Measurements from ENCODE around the gene SKOR1.

The SKOR1 gene

DNA sequence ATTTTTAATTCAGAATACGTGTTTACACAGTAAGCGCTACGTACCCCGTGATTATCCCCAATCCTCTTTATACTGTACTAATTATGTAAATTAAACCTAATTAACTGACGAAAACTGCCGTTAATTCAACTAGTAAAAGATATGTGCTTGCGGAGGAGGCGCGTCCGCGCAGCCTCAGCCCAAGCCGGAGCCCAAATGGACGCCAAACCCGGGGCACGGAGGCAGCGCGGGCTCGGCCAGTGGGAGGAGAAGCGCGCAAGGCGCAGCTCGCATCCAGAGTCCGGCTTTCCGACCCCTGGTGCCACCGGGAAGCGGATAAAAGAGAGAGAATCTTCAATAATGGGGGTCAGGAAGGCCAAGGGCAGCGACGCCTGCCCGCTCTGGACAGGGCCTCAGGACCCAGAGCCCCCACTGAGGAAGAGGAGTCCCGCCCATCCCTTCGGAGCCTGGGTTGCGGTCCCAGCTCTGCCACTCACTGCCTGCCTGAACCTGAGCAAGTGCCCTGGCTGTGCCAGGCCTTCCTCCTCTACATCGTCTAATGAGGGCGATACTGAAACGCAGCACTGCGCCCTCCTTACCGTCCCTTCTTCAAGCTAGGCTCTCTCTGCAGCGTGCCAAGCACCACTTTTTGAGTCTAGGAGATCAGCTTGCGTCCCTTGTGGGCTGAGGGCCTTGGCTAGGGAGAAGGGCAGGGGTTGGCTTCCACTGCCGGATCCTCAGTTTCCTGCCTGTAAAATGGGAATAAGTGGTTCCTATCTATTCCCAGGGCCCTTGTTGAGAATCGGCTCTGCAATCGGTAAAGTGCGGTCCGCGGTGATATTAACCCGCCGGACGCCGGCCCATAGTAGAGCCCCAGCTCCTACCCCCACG lies 5.0 kb upstream of the SKOR1 start:
- DNase-seq: no peak

DNA sequence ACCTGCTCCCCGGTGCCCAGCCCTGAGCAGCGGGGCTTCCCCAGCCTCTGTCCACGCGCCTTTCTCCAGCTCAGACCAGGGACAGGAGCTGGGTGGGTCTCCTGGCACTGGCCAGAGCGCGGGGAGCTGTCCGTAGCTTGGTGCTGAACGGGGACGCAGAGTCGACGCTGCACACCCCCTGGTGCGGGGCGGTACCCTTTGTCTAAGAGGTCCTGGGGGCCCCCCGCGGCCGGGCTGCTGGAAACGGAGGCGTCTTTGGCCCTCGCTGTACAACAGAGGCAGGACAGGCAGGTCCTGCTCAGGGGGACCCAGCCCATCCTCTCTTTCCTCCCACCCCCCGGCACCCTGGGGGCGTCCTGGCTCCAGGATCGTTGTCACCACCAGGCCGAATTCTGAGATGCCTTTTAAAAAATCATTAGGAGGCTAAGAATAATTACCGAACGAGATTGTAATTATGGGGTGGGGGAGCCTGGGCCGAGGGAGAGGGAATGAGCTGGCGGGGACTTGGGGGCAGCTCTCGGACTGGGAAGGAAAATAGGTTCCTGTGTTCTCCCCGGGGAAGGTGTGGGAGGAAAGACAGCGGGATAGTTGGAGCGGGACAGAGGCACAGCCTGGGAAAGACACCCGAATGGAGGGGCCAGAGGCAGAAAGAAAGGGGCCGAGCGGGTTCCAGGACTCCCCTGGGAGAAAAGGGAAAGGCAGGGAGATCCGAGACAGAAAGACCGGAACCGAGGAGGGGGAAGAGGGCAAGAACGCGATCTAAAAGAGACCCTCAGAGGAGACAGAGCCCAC lies 4.1 kb upstream of the SKOR1 start:
- DNase-seq: no peak

- DNase-seq: no peak
These were observed 3.4 kb upstream of the SKOR1 start for GRCh38 chr15:67821784-67822440.

DNA sequence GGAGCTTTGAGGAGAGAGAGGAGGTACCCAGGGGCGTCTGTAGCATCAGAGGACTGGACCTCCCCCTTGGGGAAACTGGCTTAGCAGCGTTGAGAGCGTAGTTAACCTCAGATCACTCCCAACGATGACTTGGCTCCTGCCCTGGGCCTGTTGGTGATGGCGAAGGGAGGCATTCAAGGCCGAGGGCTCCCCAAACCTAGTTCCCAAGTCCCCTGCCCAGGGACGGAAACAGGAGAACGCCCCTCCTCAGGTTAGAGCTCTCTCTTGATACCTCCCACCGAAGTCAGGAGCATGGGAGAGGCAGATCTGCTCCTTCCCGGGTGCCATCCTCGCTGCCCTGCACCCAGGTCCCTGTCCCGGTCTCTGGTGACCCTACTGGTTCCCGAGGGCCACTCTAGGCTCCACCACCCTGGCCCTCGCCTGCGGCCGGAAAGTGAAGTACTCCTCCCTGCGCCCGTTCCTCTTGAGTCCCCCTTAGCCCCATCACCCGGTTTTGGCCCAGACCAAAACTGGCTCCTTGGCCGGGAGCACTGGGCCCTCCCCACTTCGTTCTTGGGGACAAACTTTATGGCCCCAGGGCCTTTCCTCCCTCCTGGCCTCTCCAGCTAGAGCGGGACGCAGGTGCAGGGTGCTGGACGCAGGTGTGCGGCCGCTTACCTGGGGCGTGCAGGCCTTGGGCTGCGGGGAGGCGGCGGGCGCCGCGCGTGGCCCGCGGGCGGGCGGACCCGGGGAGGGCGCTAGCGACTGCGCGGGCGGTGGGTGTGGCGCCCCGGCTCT lies 2.6 kb upstream of the SKOR1 start:
- DNase-seq: no peak

GRCh38 chr15:67823314-67824196 lies 1.8 kb upstream of the SKOR1 start:
- DNase-seq: no peak

DNA sequence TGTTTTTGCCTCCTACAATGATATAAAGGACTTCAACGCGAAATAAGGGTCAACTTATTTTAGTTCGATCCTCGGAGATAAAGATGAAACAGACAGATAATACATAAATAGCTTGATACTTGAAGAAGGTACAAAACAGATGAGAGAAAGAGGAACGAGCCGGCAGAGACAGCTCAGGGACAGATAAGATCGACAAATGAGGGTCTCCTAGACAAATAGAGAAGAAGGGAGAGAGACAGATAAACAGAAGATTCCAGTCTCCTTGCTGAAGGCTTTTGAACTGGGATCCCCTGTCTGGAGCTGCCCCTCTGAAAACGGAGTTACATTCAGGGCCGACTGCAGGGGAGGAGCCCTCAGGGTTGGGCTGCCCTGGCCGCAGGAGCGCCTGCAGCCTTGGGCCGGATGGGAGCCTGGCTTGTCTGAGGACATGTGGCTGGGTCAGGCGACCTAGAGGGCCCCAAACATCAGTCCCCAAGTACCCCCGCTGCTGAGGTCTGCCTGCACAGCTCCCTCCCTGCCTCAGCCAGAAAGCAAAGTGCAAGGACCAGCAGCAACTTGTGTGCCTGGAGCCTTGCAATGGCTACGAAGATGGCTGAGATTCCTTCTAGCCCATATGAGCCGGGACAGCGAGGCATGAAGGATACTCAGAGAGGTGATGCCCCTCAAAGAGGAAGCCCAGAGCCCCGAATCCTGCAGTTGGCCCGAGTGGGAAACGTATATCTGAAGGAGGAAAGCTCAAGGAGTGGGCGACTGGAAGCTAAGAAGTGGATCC lies 926 bp upstream of the SKOR1 start:
- DNase-seq: no peak

DNA sequence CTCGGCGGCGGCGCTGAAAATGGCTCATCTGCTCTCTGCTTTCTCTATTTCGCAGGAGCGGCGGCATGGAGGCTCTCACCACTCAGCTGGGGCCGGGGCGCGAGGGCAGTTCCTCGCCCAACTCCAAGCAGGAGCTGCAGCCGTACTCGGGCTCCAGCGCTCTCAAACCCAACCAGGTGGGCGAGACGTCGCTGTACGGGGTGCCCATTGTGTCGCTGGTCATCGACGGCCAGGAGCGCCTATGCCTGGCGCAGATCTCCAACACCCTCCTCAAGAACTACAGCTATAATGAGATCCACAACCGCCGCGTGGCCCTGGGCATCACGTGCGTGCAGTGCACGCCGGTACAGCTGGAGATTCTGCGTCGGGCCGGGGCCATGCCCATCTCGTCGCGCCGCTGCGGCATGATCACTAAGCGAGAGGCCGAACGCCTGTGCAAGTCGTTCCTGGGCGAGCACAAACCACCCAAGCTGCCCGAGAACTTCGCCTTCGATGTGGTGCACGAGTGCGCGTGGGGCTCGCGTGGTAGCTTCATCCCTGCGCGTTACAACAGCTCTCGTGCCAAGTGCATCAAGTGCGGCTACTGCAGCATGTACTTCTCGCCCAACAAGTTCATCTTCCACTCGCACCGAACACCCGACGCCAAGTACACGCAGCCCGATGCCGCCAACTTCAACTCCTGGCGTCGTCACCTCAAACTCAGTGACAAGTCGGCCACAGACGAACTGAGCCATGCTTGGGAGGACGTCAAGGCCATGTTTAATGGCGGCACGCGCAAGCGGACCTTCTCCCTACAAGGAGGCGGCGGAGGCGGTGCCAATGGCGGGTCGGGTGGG lies 790 bp downstream of the SKOR1 start:
- DNase-seq: no peak

- DNase-seq: no peak
These were observed 1.6 kb downstream of the SKOR1 start for GRCh38 chr15:67826717-67827561.

- DNase-seq: no peak
These were observed 2.4 kb downstream of the SKOR1 start for GRCh38 chr15:67827562-67828277.

GRCh38 chr15:67828278-67828968 lies 3.1 kb downstream of the SKOR1 start:
- no peak for DNase-seq

DNA sequence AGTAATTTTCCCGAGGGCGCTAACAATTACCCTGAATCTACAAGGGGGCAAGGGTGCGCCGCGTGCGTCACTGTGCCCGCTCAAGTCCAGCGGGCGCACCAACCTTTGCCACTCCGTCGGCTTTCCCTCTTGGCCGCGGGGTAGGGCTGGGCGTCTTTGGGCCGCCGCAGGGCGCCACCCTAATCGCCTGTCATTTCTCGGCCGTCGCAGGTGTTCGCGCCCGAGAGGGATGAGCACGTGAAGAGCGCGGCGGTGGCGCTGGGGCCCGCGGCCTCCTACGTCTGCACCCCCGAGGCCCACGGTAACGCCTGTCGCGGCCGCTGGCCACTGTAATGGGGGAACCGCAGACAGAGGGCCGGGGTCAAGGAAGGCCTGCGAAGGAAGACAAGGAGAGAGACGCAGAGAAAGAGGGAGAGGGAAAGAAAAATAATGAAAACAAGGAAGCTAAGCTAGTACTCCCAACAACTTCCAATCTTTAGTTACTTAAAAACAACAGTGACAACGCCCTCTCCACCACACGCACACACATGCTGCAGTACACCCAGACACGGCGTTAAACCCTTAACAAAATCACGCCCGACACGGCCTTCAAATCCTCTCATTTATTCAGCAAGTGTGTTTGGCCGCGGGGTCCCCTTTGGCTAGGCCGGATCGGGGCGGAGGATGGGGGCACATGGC lies 3.8 kb downstream of the SKOR1 start:
- no peak for DNase-seq

DNA sequence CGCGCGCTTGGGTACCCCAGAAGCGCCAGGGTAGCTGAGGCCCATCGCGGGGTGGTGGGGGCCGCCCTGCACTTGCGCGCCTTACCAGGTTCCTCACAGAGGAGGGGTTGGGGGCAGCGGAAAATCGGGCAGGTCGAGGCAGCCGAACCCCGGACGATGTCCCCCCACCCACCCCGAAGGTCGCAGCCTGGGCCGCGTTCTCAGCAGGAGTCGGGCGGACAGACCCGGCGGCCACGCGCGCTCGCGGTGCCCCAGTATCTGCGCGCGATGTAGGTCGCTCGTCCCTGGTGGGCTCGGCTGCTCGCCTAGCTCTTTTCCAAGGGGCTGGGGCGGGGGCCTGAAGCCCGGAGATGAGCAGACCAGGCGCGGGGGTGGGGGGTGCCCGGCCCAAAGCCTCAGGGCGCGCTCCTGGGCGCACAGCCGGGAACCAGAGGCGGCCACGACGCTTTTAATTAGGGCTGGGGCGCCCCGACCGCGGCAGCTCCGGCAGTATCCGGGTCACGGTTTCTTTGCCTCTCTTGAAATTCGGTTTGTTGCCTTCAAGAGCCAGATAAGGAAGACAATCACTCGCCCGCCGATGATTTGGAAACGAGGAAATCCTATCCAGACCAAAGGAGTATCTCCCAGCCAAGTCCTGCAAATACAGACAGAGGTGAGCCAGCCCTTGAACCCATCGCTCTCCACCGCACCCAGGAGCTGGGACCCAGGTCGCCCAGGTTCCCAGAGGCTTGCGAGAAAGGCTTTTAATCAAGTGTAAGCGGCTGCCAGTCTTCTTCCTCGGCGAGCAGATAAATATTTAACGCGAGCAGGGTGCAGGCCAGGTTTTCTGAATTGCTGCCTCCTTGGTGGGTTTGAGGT lies 4.6 kb downstream of the SKOR1 start:
- DNase-seq: no peak

GRCh38 chr15:67831363-67831762 lies 6.1 kb downstream of the SKOR1 start:
- DNase-seq: no peak

- no peak for DNase-seq
These were observed 6.8 kb downstream of the SKOR1 start for GRCh38 chr15:67832031-67832551.

DNA sequence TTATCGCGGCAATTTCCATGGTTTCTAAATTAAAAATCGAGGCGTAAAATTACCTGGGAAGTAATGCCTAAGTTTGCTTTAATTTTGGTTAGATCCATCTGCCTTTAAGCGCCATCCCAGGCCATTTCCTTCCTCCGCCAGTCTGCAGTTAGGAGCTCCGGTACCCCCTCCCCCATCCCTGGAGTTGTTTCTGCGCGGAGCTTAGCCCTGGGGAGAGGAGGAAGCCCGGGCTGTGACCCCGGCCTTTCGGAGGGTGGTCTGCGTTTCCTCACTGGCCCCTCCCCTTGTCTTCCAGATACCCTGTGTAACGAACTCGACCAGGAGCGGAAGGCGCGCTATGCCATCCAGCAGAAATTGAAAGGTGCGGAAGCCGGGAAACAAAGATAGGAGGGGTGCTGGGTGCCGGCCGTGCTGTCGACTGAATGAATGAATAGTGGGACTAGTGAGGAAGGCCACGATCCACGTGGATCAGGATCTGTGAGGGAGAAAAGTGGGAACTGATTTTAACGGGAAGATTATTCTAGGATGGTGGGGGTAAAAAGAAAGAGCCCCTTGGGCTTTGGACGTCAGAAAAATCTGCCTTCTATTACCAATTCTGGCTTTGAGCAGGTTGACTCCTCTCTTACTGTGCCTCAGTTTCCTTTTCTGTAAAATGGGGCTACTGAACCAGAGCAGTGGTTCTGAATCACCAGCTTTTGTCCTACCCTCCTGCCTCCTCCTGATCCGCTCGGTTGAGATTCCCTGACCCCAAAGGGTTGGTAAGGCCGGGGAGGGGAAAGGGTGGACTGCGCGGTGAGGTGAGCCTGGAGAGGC lies 7.8 kb downstream of the SKOR1 start:
- DNase-seq: no peak

Measured in NCI-H187 (cell line).